ENCODE data around the gene ZNF792. TPM values are rescaled to one million over a fixed set of nuclear protein-coding genes. Genes with fewer than 3 reads are reported as not detected.
A peak's percentile ranks its signal among the peaks of the same experiment; 100 is the strongest.
"Not testable (repeated sequence)": the region's sequence is repeated elsewhere in the genome, so short reads cannot be mapped to it uniquely, and the experiment has no call there.

Gene ZNF792
- total RNA-seq, 4 donors from 2014 or later: 1.7 to 3.5 (median 2.7) TPM

- Histone ChIP-seq H3K36me3 (no peaks in the 10 kb centered on the region), H3K4me3 (no peak overlapping the region), H3K27ac (no peak overlapping the region), H3K27me3 (no peaks in the 10 kb centered on the region), H3K4me1 (peaks cover 3 to 7% of the 10 kb centered on the region in 2 donors), H3K9me3 (no peaks in the 10 kb centered on the region)
- no peak for ATAC-seq
- no peak for TF ChIP-seq CTCF (IDR thresholded peaks at IDR 0.05 in 4 of 5, conservative IDR thresholded peaks at IDR 0.05 in 1 of 5)
- no peak for TF ChIP-seq POLR2A (IDR thresholded peaks at IDR 0.05)
- intact Hi-C loops (cut with DNase I; ENCODE audit: low total_unique reads) (loop anchor here (5.0 kb wide), 1 partner anchor 173 kb away; the partner anchor contains the start of gene FXYD7), in situ Hi-C loops (cut with MboI; ENCODE audit: low sequenced_read_pairs in 4 of 4) (loop anchor here in 2 of 4 donors (5.0 to 10.0 kb wide), 2 partner anchors 48 to 115 kb away; no protein-coding TSS in a partner anchor)
- DNase-seq: no peak
These were observed 5.7 kb upstream of the ZNF792 start for GRCh38 chr19:34969721-34970120.

- in situ Hi-C loops (cut with MboI; ENCODE audit: low sequenced_read_pairs in 4 of 4): no loop called here
These were observed 3.5 kb upstream of the ZNF792 start for GRCh38 chr19:34967551-34967950.

GRCh38 chr19:34965505-34965904, 1.5 kb upstream of the ZNF792 start:
- H3K36me3 ChIP-seq; ATAC-seq; H3K9me3 ChIP-seq; in situ Hi-C loops (cut with MboI; ENCODE audit: low sequenced_read_pairs in 4 of 4); DNase-seq; intact Hi-C loops (cut with DNase I; ENCODE audit: low total_unique reads); H3K4me3 ChIP-seq; H3K27me3 ChIP-seq; H3K27ac ChIP-seq: not testable (repeated sequence)
- H3K4me1 ChIP-seq: peaks cover 15 to 18% of the 10 kb centered on the region in 2 donors

More at GRCh38 chr19:34967551-34967950, 3.5 kb upstream of the ZNF792 start:
- no peak overlapping the region for H3K27ac ChIP-seq
- H3K9me3 ChIP-seq: no peaks in the 10 kb centered on the region
- H3K27me3 ChIP-seq: no peaks in the 10 kb centered on the region
- TF ChIP-seq CTCF (IDR thresholded peaks at IDR 0.05 in 4 of 5, conservative IDR thresholded peaks at IDR 0.05 in 1 of 5) (no peak), POLR2A (IDR thresholded peaks at IDR 0.05) (no peak)
- DNase-seq: no peak
- intact Hi-C loops (cut with DNase I; ENCODE audit: low total_unique reads): no loop called here
- no peaks in the 10 kb centered on the region for H3K36me3 ChIP-seq
- ATAC-seq: no peak
- no peak overlapping the region for H3K4me3 ChIP-seq
- peaks cover 9 to 14% of the 10 kb centered on the region in 2 donors for H3K4me1 ChIP-seq

GRCh38 chr19:34964598-34964997, 569 bp upstream of the ZNF792 start:
- H3K36me3 ChIP-seq: peaks cover 0 to 16% of the 10 kb centered on the region in 2 donors
- peak overlapping the region in 2 of 4 donors; percentile 85 to 88 for H3K4me3 ChIP-seq
- no peak for ATAC-seq
- in situ Hi-C loops (cut with MboI; ENCODE audit: low sequenced_read_pairs in 4 of 4) (no loop called here), intact Hi-C loops (cut with DNase I; ENCODE audit: low total_unique reads) (loop anchor here (5.0 kb wide), 1 partner anchor 37 kb away; the partner anchor contains the start of gene ZNF30)
- no peak overlapping the region for H3K27ac ChIP-seq
- H3K9me3 ChIP-seq: peaks cover 0 to 10% (median 4%) of the 10 kb centered on the region in 3 donors
- TF ChIP-seq CTCF (IDR thresholded peaks at IDR 0.05 in 4 of 5, conservative IDR thresholded peaks at IDR 0.05 in 1 of 5) (no peak), POLR2A (IDR thresholded peaks at IDR 0.05) (no peak)
- no peaks in the 10 kb centered on the region for H3K27me3 ChIP-seq
- H3K4me1 ChIP-seq: peaks cover 15 to 18% of the 10 kb centered on the region in 2 donors
- no peak for DNase-seq

- DNase-seq: no peak
- intact Hi-C loops (cut with DNase I; ENCODE audit: low total_unique reads) (loop anchor here (5.0 kb wide), 1 partner anchor 36 kb away; the partner anchor contains the start of gene ZNF30), in situ Hi-C loops (cut with MboI; ENCODE audit: low sequenced_read_pairs in 4 of 4) (no loop called here)
- peak in 1 of 2 donors; percentile 37 for ATAC-seq
- peaks cover 15 to 18% of the 10 kb centered on the region in 2 donors for H3K4me1 ChIP-seq
- H3K27me3 ChIP-seq: no peaks in the 10 kb centered on the region
- H3K27ac ChIP-seq: peak overlapping the region in 3 of 4 donors; percentile 59 to 75 (median 71)
- H3K9me3 ChIP-seq: peaks cover 2 to 27% (median 21%) of the 10 kb centered on the region in 3 donors
- peak overlapping the region; percentile 85 to 95 (median 90) for H3K4me3 ChIP-seq
- peaks cover 3 to 33% of the 10 kb centered on the region in 2 donors for H3K36me3 ChIP-seq
- TF ChIP-seq CTCF (IDR thresholded peaks at IDR 0.05 in 4 of 5, conservative IDR thresholded peaks at IDR 0.05 in 1 of 5): no peak
- no peak for TF ChIP-seq POLR2A (IDR thresholded peaks at IDR 0.05)
These were observed 1.1 kb downstream of the ZNF792 start for GRCh38 chr19:34962687-34963572.

Measured in gastrocnemius medialis (tissue), 4 donors.